ENCODE results near the gene CETP.

DNA sequence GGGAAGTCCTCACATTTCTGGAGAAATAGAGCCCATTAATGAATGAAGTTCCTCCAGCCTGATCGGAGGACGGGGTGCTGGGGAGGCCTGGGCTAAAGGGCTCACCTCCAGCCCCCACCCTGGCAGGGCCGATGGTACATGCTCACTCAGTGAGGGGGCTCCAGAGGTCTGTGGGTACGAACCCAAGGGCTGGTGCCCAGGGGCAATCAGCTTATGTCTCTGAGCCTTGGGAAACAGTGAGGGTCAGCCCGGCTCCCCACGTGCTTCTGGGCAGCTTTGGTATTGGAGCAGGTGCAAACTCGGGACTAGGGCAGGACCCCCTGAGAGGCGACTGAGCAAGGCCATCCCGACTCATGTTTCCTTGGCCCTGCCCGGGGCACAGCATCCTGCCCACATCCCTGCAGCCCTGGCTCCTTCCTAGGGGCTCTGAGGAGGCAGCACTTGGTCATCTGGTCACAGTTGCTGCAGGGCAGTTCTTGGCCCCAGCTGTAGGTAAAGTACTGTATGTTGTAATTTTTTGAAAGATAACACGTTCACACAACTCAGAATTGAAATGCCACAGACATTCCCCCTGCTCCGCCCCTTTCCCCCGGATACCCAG, 969 bp upstream of the CETP start:
- TF ChIP-seq, protein P1, sequence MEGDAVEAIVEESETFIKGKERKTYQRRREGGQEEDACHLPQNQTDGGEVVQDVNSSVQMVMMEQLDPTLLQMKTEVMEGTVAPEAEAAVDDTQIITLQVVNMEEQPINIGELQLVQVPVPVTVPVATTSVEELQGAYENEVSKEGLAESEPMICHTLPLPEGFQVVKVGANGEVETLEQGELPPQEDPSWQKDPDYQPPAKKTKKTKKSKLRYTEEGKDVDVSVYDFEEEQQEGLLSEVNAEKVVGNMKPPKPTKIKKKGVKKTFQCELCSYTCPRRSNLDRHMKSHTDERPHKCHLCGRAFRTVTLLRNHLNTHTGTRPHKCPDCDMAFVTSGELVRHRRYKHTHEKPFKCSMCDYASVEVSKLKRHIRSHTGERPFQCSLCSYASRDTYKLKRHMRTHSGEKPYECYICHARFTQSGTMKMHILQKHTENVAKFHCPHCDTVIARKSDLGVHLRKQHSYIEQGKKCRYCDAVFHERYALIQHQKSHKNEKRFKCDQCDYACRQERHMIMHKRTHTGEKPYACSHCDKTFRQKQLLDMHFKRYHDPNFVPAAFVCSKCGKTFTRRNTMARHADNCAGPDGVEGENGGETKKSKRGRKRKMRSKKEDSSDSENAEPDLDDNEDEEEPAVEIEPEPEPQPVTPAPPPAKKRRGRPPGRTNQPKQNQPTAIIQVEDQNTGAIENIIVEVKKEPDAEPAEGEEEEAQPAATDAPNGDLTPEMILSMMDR (IDR thresholded peaks at IDR 0.05; ENCODE audit: insufficient read depth, low read depth, low read length): no peak
- TF ChIP-seq EZH2 (IDR thresholded peaks at IDR 0.05; ENCODE audit: insufficient read depth, low read length): no peak

Measured in astrocyte (in vitro differentiated cells and primary cell).